SK-N-SH treated with all-trans-retinoic acid at 6 μM for 48 hours (cell line): Measurements from ENCODE around the gene SGIP1.

ENCODE experiments used
- ATAC-seq: fragments of 200-7000 bp; cut with Tn5 transposase; 3 replicates; pipeline ENCODE4 v1.9.1; 2020; ENCODE audit warnings: mild to moderate bottlenecking, moderate library complexity
- ARNTL ChIP-seq: fragments of 450-650 bp; formaldehyde crosslinking; IDR thresholded peaks from 2 replicates; pipeline ENCODE4 v1.5.0; 2020; ENCODE audit warnings: low read depth, mild to moderate bottlenecking, moderate library complexity, borderline replicate concordance
- BACH2 ChIP-seq: fragments of 250-450 bp; sonication (Bioruptor Pico); IDR thresholded peaks from 2 replicates; pipeline ENCODE4 v1.9.0; 2021; ENCODE audit warnings: mild to moderate bottlenecking, borderline replicate concordance
- CSDC2 ChIP-seq: fragments of 250-450 bp; sonication (Bioruptor Pico); IDR thresholded peaks from 2 replicates; pipeline ENCODE4 v1.5.0; 2020; ENCODE audit warnings: mild to moderate bottlenecking, moderate library complexity
- ESRRG ChIP-seq: fragments of 250-450 bp; sonication (Bioruptor Pico); IDR thresholded peaks from 2 replicates; pipeline ENCODE4 v1.6.1; 2021; ENCODE audit warnings: mild to moderate bottlenecking
- GLIS3 ChIP-seq: fragments of 250-450 bp; sonication (Bioruptor Pico); IDR thresholded peaks from 2 replicates; pipeline ENCODE4 v1.5.0; 2020; ENCODE audit warnings: mild to moderate bottlenecking, moderate library complexity
- ISL1 ChIP-seq: fragments of 250-450 bp; sonication (Bioruptor Pico); IDR thresholded peaks from 2 replicates; pipeline ENCODE4 v2.1.2; 2022; ENCODE audit warnings: mild to moderate bottlenecking, moderate library complexity
- OSR1 ChIP-seq: fragments of 250-450 bp; sonication (Bioruptor Pico); IDR thresholded peaks from 2 replicates; pipeline ENCODE4 v1.8.0; 2022; ENCODE audit warnings: moderate library complexity, mild to moderate bottlenecking, inconsistent platforms
- PATZ1 ChIP-seq: fragments of 250-450 bp; sonication (Bioruptor Pico); IDR thresholded peaks from 2 replicates; pipeline ENCODE4 v1.8.0; 2020; ENCODE audit warnings: mild to moderate bottlenecking, moderate library complexity, borderline replicate concordance
- POU6F1 ChIP-seq: fragments of 250-450 bp; sonication (Bioruptor Pico); IDR thresholded peaks from 2 replicates; pipeline ENCODE4 v1.8.0; 2021; ENCODE audit warnings: low read depth, mild to moderate bottlenecking, moderate library complexity, borderline replicate concordance
- RARB ChIP-seq: fragments of 250-450 bp; sonication (Bioruptor Pico); IDR thresholded peaks from 2 replicates; pipeline ENCODE4 v1.8.0; 2021; ENCODE audit warnings: mild to moderate bottlenecking, moderate library complexity
- TCF4 ChIP-seq: fragments of 250-450 bp; sonication (Bioruptor Pico); IDR thresholded peaks from 2 replicates; pipeline ENCODE4 v1.8.0; 2021; ENCODE audit warnings: mild to moderate bottlenecking, moderate library complexity, borderline replicate concordance
- ZC3H10 ChIP-seq: fragments of 250-450 bp; sonication (Bioruptor Pico); IDR thresholded peaks from 2 replicates; pipeline ENCODE4 v1.5.1; 2021; ENCODE audit warnings: mild to moderate bottlenecking, moderate library complexity
- ZFP3 ChIP-seq: fragments of 250-450 bp; sonication (Bioruptor Pico); IDR thresholded peaks from 2 replicates; pipeline ENCODE4 v1.5.0; 2020; ENCODE audit warnings: mild to moderate bottlenecking, moderate library complexity
- ZFP30 ChIP-seq: fragments of 450-650 bp; formaldehyde crosslinking; IDR thresholded peaks from 2 replicates; pipeline ENCODE4 v1.5.0; 2022; ENCODE audit warnings: mild to moderate bottlenecking, moderate library complexity
- ZNF565 ChIP-seq: fragments of 450-650 bp; formaldehyde crosslinking; conservative IDR thresholded peaks from 2 replicates; pipeline ENCODE4 v1.5.0; 2020; ENCODE audit warnings: low read depth, mild to moderate bottlenecking, moderate library complexity
- ZNF70 ChIP-seq: fragments of 450-650 bp; formaldehyde crosslinking; IDR thresholded peaks from 2 replicates; pipeline ENCODE4 v1.5.0; 2020; ENCODE audit warnings: mild to moderate bottlenecking, moderate library complexity
- ZNF8 ChIP-seq: fragments of 450-650 bp; formaldehyde crosslinking; IDR thresholded peaks from 2 replicates; pipeline ENCODE4 v1.5.0; 2020; ENCODE audit warnings: mild to moderate bottlenecking, moderate library complexity
- TF ChIP-seq, protein P1 (sequence below): fragments of 250-450 bp; sonication (Bioruptor Pico); IDR thresholded peaks from 2 replicates; pipeline ENCODE4 v1.5.0; 2020; ENCODE audit warnings: mild to moderate bottlenecking, moderate library complexity
- TF ChIP-seq, protein P2 (sequence below): fragments of 250-450 bp; sonication (Bioruptor Pico); IDR thresholded peaks from 2 replicates; pipeline ENCODE4 v1.5.1; 2021; ENCODE audit warnings: mild to moderate bottlenecking, moderate library complexity

The SGIP1 gene

GRCh38 chr1:66757722-66758240, 223.8 kb downstream of the SGIP1 start:
- no peak; the same call in 2 of the 3 replicates for ATAC-seq
- TF ChIP-seq ZFP30 (CRISPR knock-in tag), result no peak
- TF ChIP-seq PATZ1, result no peak
- no peak for TF ChIP-seq ARNTL (CRISPR knock-in tag)
- no peak for TF ChIP-seq ISL1 (CRISPR knock-in tag)
- TF ChIP-seq, protein P1, sequence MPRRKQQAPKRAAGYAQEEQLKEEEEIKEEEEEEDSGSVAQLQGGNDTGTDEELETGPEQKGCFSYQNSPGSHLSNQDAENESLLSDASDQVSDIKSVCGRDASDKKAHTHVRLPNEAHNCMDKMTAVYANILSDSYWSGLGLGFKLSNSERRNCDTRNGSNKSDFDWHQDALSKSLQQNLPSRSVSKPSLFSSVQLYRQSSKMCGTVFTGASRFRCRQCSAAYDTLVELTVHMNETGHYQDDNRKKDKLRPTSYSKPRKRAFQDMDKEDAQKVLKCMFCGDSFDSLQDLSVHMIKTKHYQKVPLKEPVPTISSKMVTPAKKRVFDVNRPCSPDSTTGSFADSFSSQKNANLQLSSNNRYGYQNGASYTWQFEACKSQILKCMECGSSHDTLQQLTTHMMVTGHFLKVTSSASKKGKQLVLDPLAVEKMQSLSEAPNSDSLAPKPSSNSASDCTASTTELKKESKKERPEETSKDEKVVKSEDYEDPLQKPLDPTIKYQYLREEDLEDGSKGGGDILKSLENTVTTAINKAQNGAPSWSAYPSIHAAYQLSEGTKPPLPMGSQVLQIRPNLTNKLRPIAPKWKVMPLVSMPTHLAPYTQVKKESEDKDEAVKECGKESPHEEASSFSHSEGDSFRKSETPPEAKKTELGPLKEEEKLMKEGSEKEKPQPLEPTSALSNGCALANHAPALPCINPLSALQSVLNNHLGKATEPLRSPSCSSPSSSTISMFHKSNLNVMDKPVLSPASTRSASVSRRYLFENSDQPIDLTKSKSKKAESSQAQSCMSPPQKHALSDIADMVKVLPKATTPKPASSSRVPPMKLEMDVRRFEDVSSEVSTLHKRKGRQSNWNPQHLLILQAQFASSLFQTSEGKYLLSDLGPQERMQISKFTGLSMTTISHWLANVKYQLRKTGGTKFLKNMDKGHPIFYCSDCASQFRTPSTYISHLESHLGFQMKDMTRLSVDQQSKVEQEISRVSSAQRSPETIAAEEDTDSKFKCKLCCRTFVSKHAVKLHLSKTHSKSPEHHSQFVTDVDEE (CRISPR knock-in tag), result no peak
- TF ChIP-seq, protein P2, sequence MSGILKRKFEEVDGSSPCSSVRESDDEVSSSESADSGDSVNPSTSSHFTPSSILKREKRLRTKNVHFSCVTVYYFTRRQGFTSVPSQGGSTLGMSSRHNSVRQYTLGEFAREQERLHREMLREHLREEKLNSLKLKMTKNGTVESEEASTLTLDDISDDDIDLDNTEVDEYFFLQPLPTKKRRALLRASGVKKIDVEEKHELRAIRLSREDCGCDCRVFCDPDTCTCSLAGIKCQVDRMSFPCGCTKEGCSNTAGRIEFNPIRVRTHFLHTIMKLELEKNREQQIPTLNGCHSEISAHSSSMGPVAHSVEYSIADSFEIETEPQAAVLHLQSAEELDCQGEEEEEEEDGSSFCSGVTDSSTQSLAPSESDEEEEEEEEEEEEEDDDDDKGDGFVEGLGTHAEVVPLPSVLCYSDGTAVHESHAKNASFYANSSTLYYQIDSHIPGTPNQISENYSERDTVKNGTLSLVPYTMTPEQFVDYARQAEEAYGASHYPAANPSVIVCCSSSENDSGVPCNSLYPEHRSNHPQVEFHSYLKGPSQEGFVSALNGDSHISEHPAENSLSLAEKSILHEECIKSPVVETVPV (CRISPR knock-in tag), result no peak
- TF ChIP-seq ZNF70 (CRISPR knock-in tag), result no peak
- no peak for TF ChIP-seq ZC3H10 (CRISPR knock-in tag)
- no peak for TF ChIP-seq ZFP3 (CRISPR knock-in tag)

DNA sequence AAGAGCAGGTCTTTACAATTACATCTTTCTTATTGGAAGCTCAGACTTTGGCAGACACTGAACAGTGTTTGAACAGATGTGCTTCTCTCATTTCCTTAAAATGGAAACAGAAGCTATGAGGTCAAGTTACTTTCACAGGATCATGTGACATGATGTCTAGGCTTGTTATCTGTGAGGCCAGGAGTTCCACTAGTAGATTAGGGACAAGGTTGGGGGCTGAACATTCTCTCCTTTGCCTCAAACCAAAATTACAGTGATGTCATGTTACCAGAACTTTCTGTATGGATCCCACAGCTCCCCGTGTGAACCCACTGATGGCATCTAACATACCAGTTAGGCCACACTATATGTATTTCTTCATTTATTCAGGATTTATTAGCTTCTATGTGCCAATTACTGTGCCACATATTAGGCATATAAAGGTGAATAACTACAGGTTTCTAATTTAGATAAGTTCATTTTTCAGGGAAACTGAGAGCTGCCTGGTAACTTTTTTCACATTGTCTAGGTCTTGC, 224.3 kb downstream of the SGIP1 start:
- TF ChIP-seq ARNTL (CRISPR knock-in tag), result no peak
- TF ChIP-seq, protein P2 (CRISPR knock-in tag), result no peak
- TF ChIP-seq CSDC2 (CRISPR knock-in tag), result no peak
- no peak for TF ChIP-seq BACH2 (CRISPR knock-in tag)
- no peak for TF ChIP-seq ESRRG
- TF ChIP-seq, protein P1 (CRISPR knock-in tag), result no peak
- no peak for TF ChIP-seq TCF4 (CRISPR knock-in tag)
- TF ChIP-seq ZNF565 (CRISPR knock-in tag), result no peak
- TF ChIP-seq POU6F1 (CRISPR knock-in tag), result no peak
- no peak for TF ChIP-seq RARB (CRISPR knock-in tag)
- no peak for TF ChIP-seq GLIS3 (CRISPR knock-in tag)
- no peak for TF ChIP-seq OSR1 (CRISPR knock-in tag)
- TF ChIP-seq ZNF70 (CRISPR knock-in tag), result no peak
- TF ChIP-seq ZNF8 (CRISPR knock-in tag), result no peak
- no peak for TF ChIP-seq ISL1 (CRISPR knock-in tag)
- no peak for TF ChIP-seq ZFP30 (CRISPR knock-in tag)
- ATAC-seq, result peak; percentile 44; the same call in 1 of the 3 replicates
